Measurements from ENCODE around the gene CFAP92.
"Not testable (repeated sequence)": the region's sequence is repeated elsewhere in the genome, so short reads cannot be mapped to it uniquely, and the experiment has no call there.

CFAP92 gene

GRCh38 chr3:128931046-128931445, 62.8 kb downstream of the CFAP92 start:
- TF ChIP-seq CTCF (IDR thresholded peaks at IDR 0.05; ENCODE audit: low read length) (no peak), EZH2 (IDR thresholded peaks at IDR 0.05; ENCODE audit: borderline replicate concordance, low read length) (no peak)
- Histone ChIP-seq H3K4me1 (ENCODE audit: insufficient read depth, low read length, severe bottlenecking) (no peaks in the 10 kb centered on the region), H3K36me3 (ENCODE audit: insufficient read depth, low read length) (no peaks in the 10 kb centered on the region; the same call in 1 of the 2 replicates), H3K4me2 (ENCODE audit: low read length) (no peak overlapping the region), H3K79me2 (ENCODE audit: insufficient read depth, low read length) (no peaks in the 10 kb centered on the region), H4K20me1 (ENCODE audit: insufficient read depth, low read length) (no peaks in the 10 kb centered on the region), H3K9ac (ENCODE audit: low read length) (no peak overlapping the region), H3K9me2 (ENCODE audit: low read depth, low read length) (no peaks in the 10 kb centered on the region), H3K27ac (ENCODE audit: low read depth, low read length, poor library complexity, severe bottlenecking) (no peak overlapping the region), H2AFZ (ENCODE audit: low read length) (no peak overlapping the region), H3K4me3 (ENCODE audit: low read depth, low read length, poor library complexity, severe bottlenecking) (no peak overlapping the region), H3F3A (ENCODE audit: insufficient read depth, low read length) (no peaks in the 10 kb centered on the region), H3K27me3 (ENCODE audit: insufficient read depth, low read length) (peaks cover 12% of the 10 kb centered on the region; the same call in 1 of the 2 replicates), H3K9me3 (ENCODE audit: low read length) (peaks cover 18% of the 10 kb centered on the region)

- Histone ChIP-seq H3K27me3 (ENCODE audit: insufficient read depth, low read length) (peaks cover 12% of the 10 kb centered on the region; the same call in 1 of the 2 replicates), H3K4me3 (ENCODE audit: low read depth, low read length, poor library complexity, severe bottlenecking) (no peak overlapping the region), H2AFZ (ENCODE audit: low read length) (no peak overlapping the region), H3K4me2 (ENCODE audit: low read length) (no peak overlapping the region), H3K27ac (ENCODE audit: low read depth, low read length, poor library complexity, severe bottlenecking) (no peak overlapping the region), H3K9me2 (ENCODE audit: low read depth, low read length) (no peaks in the 10 kb centered on the region), H3F3A (ENCODE audit: insufficient read depth, low read length) (no peaks in the 10 kb centered on the region), H3K9ac (ENCODE audit: low read length) (no peak overlapping the region), H3K4me1 (ENCODE audit: insufficient read depth, low read length, severe bottlenecking) (no peaks in the 10 kb centered on the region), H3K79me2 (ENCODE audit: insufficient read depth, low read length) (no peaks in the 10 kb centered on the region), H3K36me3 (ENCODE audit: insufficient read depth, low read length) (no peaks in the 10 kb centered on the region; the same call in 1 of the 2 replicates), H3K9me3 (ENCODE audit: low read length) (peaks cover 29% of the 10 kb centered on the region), H4K20me1 (ENCODE audit: insufficient read depth, low read length) (no peaks in the 10 kb centered on the region)
- TF ChIP-seq EZH2 (IDR thresholded peaks at IDR 0.05; ENCODE audit: borderline replicate concordance, low read length) (no peak), CTCF (IDR thresholded peaks at IDR 0.05; ENCODE audit: low read length) (no peak)
Observed at GRCh38 chr3:128929364-128929763, 64.5 kb downstream of the CFAP92 start.

GRCh38 chr3:128923986-128924385, 69.9 kb downstream of the CFAP92 start:
- not testable (repeated sequence) for H3K4me1 ChIP-seq (ENCODE audit: insufficient read depth, low read length, severe bottlenecking); H3K4me2 ChIP-seq (ENCODE audit: low read length); H3K27ac ChIP-seq (ENCODE audit: low read depth, low read length, poor library complexity, severe bottlenecking); H3K4me3 ChIP-seq (ENCODE audit: low read depth, low read length, poor library complexity, severe bottlenecking); H3K9me2 ChIP-seq (ENCODE audit: low read depth, low read length); H3K27me3 ChIP-seq (ENCODE audit: insufficient read depth, low read length); H3K79me2 ChIP-seq (ENCODE audit: insufficient read depth, low read length); H2AFZ ChIP-seq (ENCODE audit: low read length); H3K36me3 ChIP-seq (ENCODE audit: insufficient read depth, low read length); H3K9ac ChIP-seq (ENCODE audit: low read length); H4K20me1 ChIP-seq (ENCODE audit: insufficient read depth, low read length); H3F3A ChIP-seq (ENCODE audit: insufficient read depth, low read length)
- H3K9me3 ChIP-seq (ENCODE audit: low read length): peaks cover 23% of the 10 kb centered on the region

GRCh38 chr3:128923576-128923975, 70.3 kb downstream of the CFAP92 start:
- Histone ChIP-seq H3K36me3 (ENCODE audit: insufficient read depth, low read length) (peaks cover 14% of the 10 kb centered on the region), H3K4me2 (ENCODE audit: low read length) (peak overlapping the region; percentile 20; the same call in 1 of the 2 replicates), H3K4me3 (ENCODE audit: low read depth, low read length, poor library complexity, severe bottlenecking) (no peak overlapping the region), H2AFZ (ENCODE audit: low read length) (no peak overlapping the region), H3K9ac (ENCODE audit: low read length) (no peak overlapping the region), H3K27me3 (ENCODE audit: insufficient read depth, low read length) (no peaks in the 10 kb centered on the region), H3K9me3 (ENCODE audit: low read length) (peaks cover 20% of the 10 kb centered on the region), H3K79me2 (ENCODE audit: insufficient read depth, low read length) (no peaks in the 10 kb centered on the region), H3K27ac (ENCODE audit: low read depth, low read length, poor library complexity, severe bottlenecking) (no peak overlapping the region), H4K20me1 (ENCODE audit: insufficient read depth, low read length) (no peaks in the 10 kb centered on the region), H3K9me2 (ENCODE audit: low read depth, low read length) (no peaks in the 10 kb centered on the region), H3K4me1 (ENCODE audit: insufficient read depth, low read length, severe bottlenecking) (peaks cover 9% of the 10 kb centered on the region), H3F3A (ENCODE audit: insufficient read depth, low read length) (no peaks in the 10 kb centered on the region)
- TF ChIP-seq CTCF (IDR thresholded peaks at IDR 0.05; ENCODE audit: low read length) (no peak), EZH2 (IDR thresholded peaks at IDR 0.05; ENCODE audit: borderline replicate concordance, low read length) (no peak)

Data from OCI-LY1 (cell line).